Neural progenitor cell (in vitro differentiated cells): ENCODE measurements around the gene DCANP1. TPM values are rescaled to one million over a fixed set of nuclear protein-coding genes. Genes with fewer than 3 reads are reported as not detected.

Experiments
- DNase-seq: peaks from one replicate; pipeline ENCODE4 v3.0.0-alpha.2; 2016; ENCODE audit warnings: low spot score
- H2AFZ ChIP-seq: fragments of 200-600 bp; sonication (generic); replicated peaks from 2 replicates; pipeline ENCODE4 v1.6.1; 2016; ENCODE audit warnings: antibody characterized with exemption
- H3F3A ChIP-seq: fragments of 200-600 bp; sonication (generic); 2 replicates; pipeline ENCODE4 v1.6.1; 2016; ENCODE audit warnings: antibody characterized with exemption, low read depth
- H3K27ac ChIP-seq: fragments of 200-600 bp; sonication (generic); 2 replicates; pipeline ENCODE4 v1.5.1; 2016; ENCODE audit warnings: mild to moderate bottlenecking
- H3K27me3 ChIP-seq: fragments of 200-600 bp; sonication (generic); 2 replicates; pipeline ENCODE4 v1.6.1; 2016; ENCODE audit warnings: mild to moderate bottlenecking, moderate library complexity
- H3K36me3 ChIP-seq: fragments of 200-600 bp; sonication (generic); 2 replicates; pipeline ENCODE4 v1.5.1; 2016
- H3K4me1 ChIP-seq: fragments of 200-600 bp; sonication (generic); 2 replicates; pipeline ENCODE4 v1.6.1; 2016; ENCODE audit warnings: mixed run types
- H3K4me2 ChIP-seq: fragments of 200-600 bp; sonication (generic); 2 replicates; pipeline ENCODE4 v1.6.1; 2016
- H3K4me3 ChIP-seq: fragments of 200-600 bp; sonication (generic); 2 replicates; pipeline ENCODE4 v1.5.1; 2016
- H3K79me2 ChIP-seq: fragments of 200-600 bp; sonication (generic); 2 replicates; pipeline ENCODE4 v1.6.1; 2016; ENCODE audit warnings: low read depth
- H3K9ac ChIP-seq: fragments of 200-600 bp; sonication (generic); 2 replicates; pipeline ENCODE4 v1.6.1; 2016
- H3K9me3 ChIP-seq: fragments of 200-600 bp; sonication (generic); 2 replicates; pipeline ENCODE4 v1.5.1; 2016; ENCODE audit warnings: low read depth
- H4K20me1 ChIP-seq: fragments of 200-600 bp; sonication (generic); 2 replicates; pipeline ENCODE4 v1.6.1; 2016; ENCODE audit warnings: low read depth
- H3K27ac Mint-ChIP-seq: 3 replicates; pipeline ENCODE4 v1.8.0; 2021; ENCODE audit warnings: mixed read lengths
- H3K27me3 Mint-ChIP-seq: 2 replicates; pipeline ENCODE4 v1.8.0; 2022; ENCODE audit warnings: low read depth, mild to moderate bottlenecking, inconsistent platforms, moderate library complexity, mixed read lengths; ENCODE audit not compliant: insufficient read depth
- H3K36me3 Mint-ChIP-seq: 3 replicates; pipeline ENCODE4 v1.8.0; 2021; ENCODE audit warnings: mixed read lengths
- H3K4me1 Mint-ChIP-seq: 3 replicates; pipeline ENCODE4 v1.8.0; 2021; ENCODE audit warnings: mixed read lengths
- H3K4me3 Mint-ChIP-seq: 3 replicates; pipeline ENCODE4 v1.8.0; 2021; ENCODE audit warnings: mild to moderate bottlenecking, moderate library complexity, mixed read lengths
- H3K9me3 Mint-ChIP-seq: 3 replicates; pipeline ENCODE4 v1.8.0; 2020; ENCODE audit warnings: mixed read lengths
- CTCF ChIP-seq: fragments of 200-600 bp; sonication (generic); IDR thresholded peaks from 2 replicates; pipeline ENCODE4 v1.5.1; 2017; ENCODE audit warnings: antibody characterized with exemption, mild to moderate bottlenecking
- EZH2 ChIP-seq: fragments of 200-600 bp; sonication (generic); IDR thresholded peaks from 2 replicates; pipeline ENCODE4 v1.6.1; 2017; ENCODE audit warnings: antibody characterized with exemption, mild to moderate bottlenecking, moderate library complexity
- EZH2phosphoT487 ChIP-seq: fragments of 200-600 bp; sonication (generic); IDR thresholded peaks from 2 replicates; pipeline ENCODE4 v1.6.1; 2017; ENCODE audit warnings: antibody characterized with exemption
- total RNA-seq: library from RNA; depleted of rRNA; stranded (reverse); fragments of >200 nt; gene quantifications from 2 replicates; pipeline ENCODE4 v1.2.3, GENCODE V29; 2015; ENCODE audit warnings: low replicate concordance

DCANP1 gene
- total RNA-seq, 1 donor from 2014 or later, result not detected

- H3K4me2 ChIP-seq, result peak overlapping the region; percentile 42
- peaks cover 77% of the 10 kb centered on the region for H4K20me1 ChIP-seq
- H3K27me3 Mint-ChIP-seq, result peaks cover 35% of the 10 kb centered on the region
- peaks cover 24% of the 10 kb centered on the region for H3F3A ChIP-seq
- no peaks in the 10 kb centered on the region for H3K79me2 ChIP-seq
- no peak overlapping the region for H2AFZ ChIP-seq
- H3K4me1 Mint-ChIP-seq, result peaks cover 39% of the 10 kb centered on the region
- H3K27ac ChIP-seq, result no peak overlapping the region
- H3K9me3 Mint-ChIP-seq, result peaks cover 6% of the 10 kb centered on the region
- H3K27ac Mint-ChIP-seq, result peak overlapping the region; percentile 3
- H3K9ac ChIP-seq, result no peak overlapping the region
- TF ChIP-seq EZH2 (peak; percentile 36), CTCF (no peak), EZH2phosphoT487 (no peak)
- H3K4me3 Mint-ChIP-seq, result peak overlapping the region; percentile 68
- H3K36me3 Mint-ChIP-seq, result no peaks in the 10 kb centered on the region
- peaks cover 100% of the 10 kb centered on the region for H3K27me3 ChIP-seq
- no peak for DNase-seq
- no peak overlapping the region for H3K4me3 ChIP-seq
- peaks cover 27% of the 10 kb centered on the region for H3K4me1 ChIP-seq
- no peaks in the 10 kb centered on the region for H3K36me3 ChIP-seq
- no peaks in the 10 kb centered on the region for H3K9me3 ChIP-seq
Measured at GRCh38 chr5:135476615-135477581, 29.8 kb upstream of the DCANP1 start.

- no peak overlapping the region for H2AFZ ChIP-seq
- H3K79me2 ChIP-seq, result no peaks in the 10 kb centered on the region
- Mint-ChIP-seq H3K27me3 (peaks cover 28% of the 10 kb centered on the region), H3K4me3 (no peak overlapping the region), H3K36me3 (no peaks in the 10 kb centered on the region), H3K4me1 (peaks cover 30% of the 10 kb centered on the region), H3K27ac (no peak overlapping the region), H3K9me3 (peaks cover 2% of the 10 kb centered on the region)
- H3K9ac ChIP-seq, result no peak overlapping the region
- peaks cover 66% of the 10 kb centered on the region for H4K20me1 ChIP-seq
- no peak overlapping the region for H3K4me3 ChIP-seq
- TF ChIP-seq CTCF (no peak), EZH2phosphoT487 (no peak), EZH2 (no peak)
- H3K4me2 ChIP-seq, result no peak overlapping the region
- H3K4me1 ChIP-seq, result peaks cover 25% of the 10 kb centered on the region
- no peak overlapping the region for H3K27ac ChIP-seq
- no peaks in the 10 kb centered on the region for H3K36me3 ChIP-seq
- DNase-seq, result no peak
- H3F3A ChIP-seq, result peaks cover 18% of the 10 kb centered on the region
- no peaks in the 10 kb centered on the region for H3K9me3 ChIP-seq
- H3K27me3 ChIP-seq, result peaks cover 100% of the 10 kb centered on the region
Measured at GRCh38 chr5:135473956-135474670, 27.0 kb upstream of the DCANP1 start.

GRCh38 chr5:135472141-135472540, 25.0 kb upstream of the DCANP1 start:
- no peak overlapping the region for H2AFZ ChIP-seq
- Mint-ChIP-seq H3K9me3 (peaks cover 4% of the 10 kb centered on the region), H3K4me3 (no peak overlapping the region), H3K27ac (no peak overlapping the region), H3K36me3 (no peaks in the 10 kb centered on the region), H3K4me1 (peaks cover 22% of the 10 kb centered on the region), H3K27me3 (peaks cover 32% of the 10 kb centered on the region)
- no peaks in the 10 kb centered on the region for H3F3A ChIP-seq
- no peak for DNase-seq
- H3K36me3 ChIP-seq, result no peaks in the 10 kb centered on the region
- peaks cover 100% of the 10 kb centered on the region for H3K27me3 ChIP-seq
- no peak overlapping the region for H3K4me2 ChIP-seq
- TF ChIP-seq CTCF (no peak), EZH2phosphoT487 (no peak), EZH2 (no peak)
- H3K27ac ChIP-seq, result no peak overlapping the region
- H3K9me3 ChIP-seq, result no peaks in the 10 kb centered on the region
- peaks cover 61% of the 10 kb centered on the region for H4K20me1 ChIP-seq
- no peak overlapping the region for H3K9ac ChIP-seq
- no peak overlapping the region for H3K4me3 ChIP-seq
- H3K79me2 ChIP-seq, result no peaks in the 10 kb centered on the region
- peaks cover 6% of the 10 kb centered on the region for H3K4me1 ChIP-seq
